Caco-2 (cell line): Measurements from ENCODE around the gene SIDT1. TPM values are rescaled to one million over a fixed set of nuclear protein-coding genes. Genes with fewer than 3 reads are reported as not detected.

ENCODE experiments used
- BruUV-seq: library from RNA; stranded (reverse); fragments of 400-500 nt; replicated peaks from 2 replicates; lab custom pipeline; 2021; lab: Mats Ljungman, UMichigan
- CTCF ChIA-PET: fragments of 300-600 bp; sonication (Branson Sonifier 250); formaldehyde crosslinking; loops from one replicate; lab custom pipeline; 2022; ENCODE audit warnings: antibody characterized with exemption; lab: Charles Lee
- POLR2A ChIA-PET: fragments of 300-600 bp; sonication (Branson Sonifier 250); formaldehyde crosslinking; loops from one replicate; lab custom pipeline; 2022; ENCODE audit warnings: antibody characterized with exemption; lab: Charles Lee
- DNase-seq, 2 experiments: peaks; one replicate each; pipeline versions ENCODE4 v3.0.0 to v3.0.0-alpha.2; 2020 to 2022
- H3K27me3 ChIP-seq: replicated peaks from 2 replicates; pipeline ENCODE4 v1.6.0; 2011; ENCODE audit warnings: low read length; ENCODE audit not compliant: control insufficient read depth, insufficient read depth
- H3K36me3 ChIP-seq: 2 replicates; pipeline ENCODE4 v1.5.1; 2011; ENCODE audit warnings: low read length; ENCODE audit not compliant: control insufficient read depth, insufficient read depth
- H3K4me1 ChIP-seq: fragments of 250-450 bp; sonication (Bioruptor Pico); 2 replicates; pipeline ENCODE4 v1.5.1; 2020; ENCODE audit warnings: mild to moderate bottlenecking
- H3K4me3 ChIP-seq: 2 replicates; pipeline ENCODE4 v1.5.1; 2011; ENCODE audit warnings: low read depth, mild to moderate bottlenecking, control low read depth, low read length
- H3K9me3 ChIP-seq: fragments of 250-450 bp; sonication (Bioruptor Pico); 2 replicates; pipeline ENCODE4 v1.5.1; 2020; ENCODE audit warnings: mild to moderate bottlenecking, moderate library complexity
- H3K27ac Mint-ChIP-seq: one replicate; pipeline ENCODE4 v1.8.0; 2022; ENCODE audit warnings: mixed read lengths; ENCODE audit not compliant: unreplicated experiment
- H3K27me3 Mint-ChIP-seq: one replicate; pipeline ENCODE4 v1.8.0; 2022; ENCODE audit warnings: mixed read lengths; ENCODE audit not compliant: insufficient read depth, unreplicated experiment
- H3K36me3 Mint-ChIP-seq: one replicate; pipeline ENCODE4 v1.8.0; 2022; ENCODE audit warnings: mild to moderate bottlenecking, mixed read lengths; ENCODE audit not compliant: insufficient read depth, unreplicated experiment
- H3K4me1 Mint-ChIP-seq: one replicate; pipeline ENCODE4 v1.8.0; 2022; ENCODE audit warnings: low read depth, mixed read lengths; ENCODE audit not compliant: unreplicated experiment
- H3K4me3 Mint-ChIP-seq: one replicate; pipeline ENCODE4 v1.8.0; 2022; ENCODE audit warnings: mild to moderate bottlenecking, moderate library complexity, mixed read lengths; ENCODE audit not compliant: unreplicated experiment
- H3K9me3 Mint-ChIP-seq: one replicate; pipeline ENCODE4 v1.8.0; 2022; ENCODE audit warnings: mixed read lengths; ENCODE audit not compliant: unreplicated experiment
- intact Hi-C: fragments of 100-400 bp; cut with micrococcal nuclease; formaldehyde crosslinking; loops from one replicate; pipeline ENCODE4 v1.10.0; 2022; ENCODE audit not compliant: unreplicated experiment
- total RNA-seq: library from RNA; stranded (reverse); gene quantifications from 2 replicates; pipeline ENCODE4 v1.2.3, GENCODE V29; 2022
- TF ChIP-seq, protein P1 (sequence below), 2 experiments: fragments of 200-600 bp in 1 of 2; IDR thresholded peaks; 1 replicate in 1 of 2; 2 replicates in 1 of 2; pipeline versions ENCODE4 v1.5.1 to v1.8.0; 2011 to 2022; ENCODE audit warnings: antibody characterized with exemption in 1 of 2, control low read depth in 1 of 2, inconsistent platforms in 1 of 2, low read depth in 1 of 2, low read length in 1 of 2, mild to moderate bottlenecking in 1 of 2, moderate library complexity in 1 of 2; ENCODE audit not compliant: insufficient read depth in 1 of 2, severe bottlenecking in 1 of 2, unreplicated experiment in 1 of 2

Gene SIDT1
- total RNA-seq, 1 experiment from 2014 or later = 0.84 TPM

DNA sequence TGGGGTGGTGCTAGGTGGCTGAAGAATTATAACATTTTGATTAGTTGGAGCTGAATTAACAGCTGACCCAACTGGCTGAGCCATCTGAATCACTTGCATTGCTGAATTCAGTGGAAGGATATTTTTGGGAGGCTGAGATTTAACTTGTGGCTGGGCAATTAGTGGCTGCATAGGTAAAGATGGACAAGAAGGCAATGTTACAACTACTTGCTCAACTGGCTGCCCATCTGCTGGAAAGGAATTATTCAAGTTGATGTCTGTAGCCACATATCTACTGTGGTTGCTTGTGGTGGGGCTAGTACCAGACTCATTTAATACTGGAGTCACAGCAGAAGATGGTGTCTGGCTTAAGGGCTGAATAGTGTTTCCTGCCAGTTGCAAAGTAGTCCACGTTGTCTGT is 127.6 kb downstream of the SIDT1 start:
- TF ChIP-seq, protein P1, sequence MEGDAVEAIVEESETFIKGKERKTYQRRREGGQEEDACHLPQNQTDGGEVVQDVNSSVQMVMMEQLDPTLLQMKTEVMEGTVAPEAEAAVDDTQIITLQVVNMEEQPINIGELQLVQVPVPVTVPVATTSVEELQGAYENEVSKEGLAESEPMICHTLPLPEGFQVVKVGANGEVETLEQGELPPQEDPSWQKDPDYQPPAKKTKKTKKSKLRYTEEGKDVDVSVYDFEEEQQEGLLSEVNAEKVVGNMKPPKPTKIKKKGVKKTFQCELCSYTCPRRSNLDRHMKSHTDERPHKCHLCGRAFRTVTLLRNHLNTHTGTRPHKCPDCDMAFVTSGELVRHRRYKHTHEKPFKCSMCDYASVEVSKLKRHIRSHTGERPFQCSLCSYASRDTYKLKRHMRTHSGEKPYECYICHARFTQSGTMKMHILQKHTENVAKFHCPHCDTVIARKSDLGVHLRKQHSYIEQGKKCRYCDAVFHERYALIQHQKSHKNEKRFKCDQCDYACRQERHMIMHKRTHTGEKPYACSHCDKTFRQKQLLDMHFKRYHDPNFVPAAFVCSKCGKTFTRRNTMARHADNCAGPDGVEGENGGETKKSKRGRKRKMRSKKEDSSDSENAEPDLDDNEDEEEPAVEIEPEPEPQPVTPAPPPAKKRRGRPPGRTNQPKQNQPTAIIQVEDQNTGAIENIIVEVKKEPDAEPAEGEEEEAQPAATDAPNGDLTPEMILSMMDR (IDR thresholded peaks at IDR 0.05; ENCODE audit: insufficient read depth in 1 of 2, low read depth in 1 of 2, low read length in 1 of 2, severe bottlenecking in 1 of 2, unreplicated experiment in 1 of 2) = no peak

DNA sequence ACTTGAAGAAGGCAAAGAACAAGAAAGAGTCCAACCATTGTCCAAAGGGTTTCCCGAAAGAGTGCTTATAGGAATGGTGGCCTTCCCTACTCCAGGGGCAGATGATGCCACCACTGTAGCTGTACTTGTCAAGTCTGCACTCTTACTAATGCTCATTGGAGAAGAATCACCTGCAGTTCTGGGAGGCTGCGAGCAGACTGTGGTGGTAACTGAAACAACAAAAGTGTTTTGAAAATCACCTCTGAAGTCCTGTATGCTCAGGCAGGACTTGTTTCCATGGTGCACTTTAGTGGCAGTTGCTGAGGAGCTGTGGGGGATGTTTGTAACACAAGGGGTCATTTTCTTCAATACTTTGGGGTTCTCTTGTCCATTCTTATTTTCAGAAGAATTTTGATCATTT is 128.1 kb downstream of the SIDT1 start:
- Mint-ChIP-seq H3K4me1 (peaks cover 20% of the 10 kb centered on the region), H3K27me3 (no peaks in the 10 kb centered on the region), H3K36me3 (peaks cover 27% of the 10 kb centered on the region), H3K9me3 (no peaks in the 10 kb centered on the region), H3K4me3 (no peak overlapping the region), H3K27ac (no peak overlapping the region)
- DNase-seq = no peak
- BruUV-seq = no TSS peak
- H3K4me3 ChIP-seq = no peak overlapping the region
- no peaks in the 10 kb centered on the region for H3K27me3 ChIP-seq
- POLR2A ChIA-PET = no interaction called here
- peaks cover 30% of the 10 kb centered on the region for H3K4me1 ChIP-seq
- TF ChIP-seq, protein P1 (IDR thresholded peaks at IDR 0.05; ENCODE audit: insufficient read depth in 1 of 2, low read depth in 1 of 2, low read length in 1 of 2, severe bottlenecking in 1 of 2, unreplicated experiment in 1 of 2) = no peak
- intact Hi-C loops = no loop called here
- CTCF ChIA-PET = no interaction called here
- H3K36me3 ChIP-seq = peaks cover 3% of the 10 kb centered on the region
- H3K9me3 ChIP-seq = no peaks in the 10 kb centered on the region

More for the DNA sequence above, 127.6 kb downstream of the SIDT1 start:
- Histone ChIP-seq H3K4me3 (no peak overlapping the region), H3K9me3 (no peaks in the 10 kb centered on the region), H3K4me1 (peaks cover 31% of the 10 kb centered on the region), H3K27me3 (no peaks in the 10 kb centered on the region), H3K36me3 (peaks cover 3% of the 10 kb centered on the region)
- ChIA-PET POLR2A (no interaction called here), CTCF (no interaction called here)
- Mint-ChIP-seq H3K4me3 (no peak overlapping the region), H3K4me1 (peaks cover 19% of the 10 kb centered on the region), H3K36me3 (peaks cover 27% of the 10 kb centered on the region), H3K9me3 (no peaks in the 10 kb centered on the region), H3K27me3 (no peaks in the 10 kb centered on the region), H3K27ac (no peak overlapping the region)
- no peak for DNase-seq
- BruUV-seq = no TSS peak
- intact Hi-C loops = no loop called here

DNA sequence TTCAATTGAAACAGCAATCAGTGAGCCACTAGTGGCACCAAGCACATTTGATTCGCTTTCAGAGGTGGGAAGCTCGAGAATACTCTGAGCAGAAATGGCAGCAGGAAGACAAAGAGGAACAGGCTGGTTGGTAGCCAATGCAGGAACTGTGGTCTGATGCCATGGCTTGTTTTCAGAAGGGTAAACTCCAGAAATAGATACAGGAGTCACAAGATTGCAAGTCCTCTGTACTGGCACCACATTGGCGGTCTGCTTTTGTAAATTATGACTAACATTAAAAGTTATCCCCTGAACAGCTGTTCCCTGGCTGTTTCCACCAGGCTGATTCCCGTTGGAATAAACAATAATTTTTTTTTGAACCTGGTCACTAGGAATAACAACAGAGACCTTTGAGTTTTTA is 128.5 kb downstream of the SIDT1 start:
- Histone ChIP-seq H3K9me3 (no peaks in the 10 kb centered on the region), H3K36me3 (peaks cover 3% of the 10 kb centered on the region), H3K27me3 (no peaks in the 10 kb centered on the region), H3K4me1 (peaks cover 30% of the 10 kb centered on the region), H3K4me3 (no peak overlapping the region)
- no TSS peak for BruUV-seq
- TF ChIP-seq, protein P1 (IDR thresholded peaks at IDR 0.05; ENCODE audit: insufficient read depth in 1 of 2, low read depth in 1 of 2, low read length in 1 of 2, severe bottlenecking in 1 of 2, unreplicated experiment in 1 of 2) = no peak
- no peak overlapping the region for H3K27ac Mint-ChIP-seq
- POLR2A ChIA-PET = no interaction called here
- CTCF ChIA-PET = no interaction called here
- no peaks in the 10 kb centered on the region for H3K9me3 Mint-ChIP-seq
- no peaks in the 10 kb centered on the region for H3K27me3 Mint-ChIP-seq
- DNase-seq = no peak
- H3K4me3 Mint-ChIP-seq = no peak overlapping the region
- intact Hi-C loops = no loop called here
- H3K36me3 Mint-ChIP-seq = peaks cover 23% of the 10 kb centered on the region
- H3K4me1 Mint-ChIP-seq = peaks cover 20% of the 10 kb centered on the region
